Tibial nerve (tissue), 4 donors: ENCODE results near the gene RIPPLY3. TPM values are rescaled to one million over a fixed set of nuclear protein-coding genes. Genes with fewer than 3 reads are reported as not detected.
A peak's percentile ranks its signal among the peaks of the same experiment; 100 is the strongest.

ENCODE experiments used
- DNase-seq, 2 donors: peaks; one replicate each; pipeline ENCODE4 v3.0.0-alpha.2; 2019; ENCODE audit warnings: low spot score in 2 of 2
- H3K27ac ChIP-seq, 4 donors: fragments of 200-600 bp; sonication (generic) in 3 of 4; one replicate each; pipeline ENCODE4 v1.5.1; 2017 to 2019; ENCODE audit warnings: mild to moderate bottlenecking in 1 of 4
- H3K27me3 ChIP-seq, 2 donors: fragments of 200-600 bp; sonication (generic) in 1 of 2; one replicate each; pipeline versions ENCODE4 v1.5.1 to v1.6.0; 2017 to 2019
- H3K36me3 ChIP-seq, 3 donors: fragments of 200-600 bp; sonication (generic); one replicate each; pipeline ENCODE4 v1.5.1; 2018 to 2019
- H3K4me1 ChIP-seq, 4 donors: fragments of 200-600 bp; sonication (generic) in 3 of 4; one replicate each; pipeline ENCODE4 v1.5.1; 2017 to 2019
- H3K4me3 ChIP-seq, 4 donors: fragments of 200-600 bp; sonication (generic) in 3 of 4; one replicate each; pipeline ENCODE4 v1.5.1; 2017 to 2019; ENCODE audit warnings: mild to moderate bottlenecking in 1 of 4, moderate library complexity in 1 of 4
- H3K9me3 ChIP-seq, 4 donors: fragments of 200-600 bp; sonication (generic) in 3 of 4; one replicate each; pipeline ENCODE4 v1.5.1; 2017 to 2019
- CTCF ChIP-seq, 5 experiments: fragments of 200-600 bp in 3 of 5; fragments of 450-650 bp in 2 of 5; sonication (generic) in 3 of 5; IDR thresholded peaks; one replicate each; pipeline ENCODE4 v1.5.1; 2016 to 2019; ENCODE audit warnings: antibody characterized with exemption in 5 of 5, mild to moderate bottlenecking in 3 of 5, moderate library complexity in 2 of 5
- EP300 ChIP-seq, 2 donors: sonication (generic); formaldehyde crosslinking; IDR thresholded peaks; one replicate each; pipeline ENCODE4 v1.6.1; 2017; ENCODE audit warnings: antibody characterized with exemption in 2 of 2, mild to moderate bottlenecking in 1 of 2
- POLR2A ChIP-seq, 2 donors: fragments of 450-650 bp; IDR thresholded peaks; one replicate each; pipeline ENCODE4 v1.6.1; 2017; ENCODE audit warnings: antibody characterized with exemption in 2 of 2, mild to moderate bottlenecking in 2 of 2, moderate library complexity in 2 of 2
- WGBS, 2 donors: methylation state at CpG; one replicate each; pipeline ENCODE4 v1.1.5; 2018; 5-methylcytosine and 5-hydroxymethylcytosine counted together
- total RNA-seq, 4 donors: library from RNA; depleted of rRNA; stranded (reverse); fragments of >200 nt; gene quantifications; one replicate each; pipeline ENCODE4 v1.1.0, GENCODE V29; 2016

The RIPPLY3 gene
- total RNA-seq, 4 donors from 2014 or later = not detected

- no peak for TF ChIP-seq POLR2A (IDR thresholded peaks at IDR 0.05)
- no peak for TF ChIP-seq EP300 (IDR thresholded peaks at IDR 0.05)
- no peak for TF ChIP-seq CTCF (IDR thresholded peaks at IDR 0.05)
- no peak overlapping the region for H3K4me3 ChIP-seq
- peaks cover 0 to 10% (median 7%) of the 10 kb centered on the region in 4 donors for H3K4me1 ChIP-seq
- peaks cover 0 to under 1% (median 0%) of the 10 kb centered on the region in 3 donors for H3K36me3 ChIP-seq
- H3K9me3 ChIP-seq = no peaks in the 10 kb centered on the region
- no peak overlapping the region for H3K27ac ChIP-seq
- H3K27me3 ChIP-seq = no peaks in the 10 kb centered on the region
- WGBS, 2 donors = 68 to 75% methylated on average over 5 of the region's 5 CpGs
- DNase-seq = no peak
These were observed 52.7 kb downstream of the RIPPLY3 start for GRCh38 chr21:37059181-37059580.

GRCh38 chr21:37060296-37060695 is 53.8 kb downstream of the RIPPLY3 start:
- TF ChIP-seq POLR2A (IDR thresholded peaks at IDR 0.05) (no peak), EP300 (IDR thresholded peaks at IDR 0.05) (peak in 1 of 2 donors; percentile 61), CTCF (IDR thresholded peaks at IDR 0.05) (no peak)
- DNase-seq = peak; percentile 29 to 57
- peak overlapping the region in 2 of 4 donors; percentile 69 to 84 for H3K27ac ChIP-seq
- 50 to 56% methylated on average over 1 of the region's 1 CpG for WGBS, 2 donors
- peaks cover 0 to 10% (median 7%) of the 10 kb centered on the region in 4 donors for H3K4me1 ChIP-seq
- no peaks in the 10 kb centered on the region for H3K27me3 ChIP-seq
- H3K9me3 ChIP-seq = no peaks in the 10 kb centered on the region
- no peak overlapping the region for H3K4me3 ChIP-seq
- H3K36me3 ChIP-seq = peaks cover 0 to 11% (median 0%) of the 10 kb centered on the region in 3 donors

GRCh38 chr21:37061926-37062592 is 55.6 kb downstream of the RIPPLY3 start:
- 64 to 76% methylated on average over 7 of the region's 7 CpGs for WGBS, 2 donors

GRCh38 chr21:37062593-37062935 is 56.1 kb downstream of the RIPPLY3 start:
- Histone ChIP-seq H3K27ac (no peak overlapping the region), H3K27me3 (no peaks in the 10 kb centered on the region), H3K4me1 (peaks cover 0 to 10% (median 7%) of the 10 kb centered on the region in 4 donors), H3K4me3 (no peak overlapping the region), H3K9me3 (no peaks in the 10 kb centered on the region), H3K36me3 (peaks cover 0 to 30% (median 0%) of the 10 kb centered on the region in 3 donors)
- 74 to 77% methylated on average over 6 of the region's 6 CpGs for WGBS, 2 donors
- DNase-seq = no peak
- no peak for TF ChIP-seq EP300 (IDR thresholded peaks at IDR 0.05)
- TF ChIP-seq POLR2A (IDR thresholded peaks at IDR 0.05) = no peak
- TF ChIP-seq CTCF (IDR thresholded peaks at IDR 0.05) = no peak

More at GRCh38 chr21:37061926-37062592, 55.6 kb downstream of the RIPPLY3 start:
- Histone ChIP-seq H3K27ac (peak overlapping the region in 1 of 4 donors; percentile 84), H3K27me3 (no peaks in the 10 kb centered on the region), H3K36me3 (peaks cover 0 to 25% (median 0%) of the 10 kb centered on the region in 3 donors), H3K4me1 (peaks cover 0 to 10% (median 7%) of the 10 kb centered on the region in 4 donors), H3K9me3 (no peaks in the 10 kb centered on the region), H3K4me3 (no peak overlapping the region)
- no peak for DNase-seq
- peak in 1 of 2 donors; percentile 7 for TF ChIP-seq EP300 (IDR thresholded peaks at IDR 0.05)
- no peak for TF ChIP-seq CTCF (IDR thresholded peaks at IDR 0.05)
- no peak for TF ChIP-seq POLR2A (IDR thresholded peaks at IDR 0.05)

- no peak overlapping the region for H3K4me3 ChIP-seq
- no peaks in the 10 kb centered on the region for H3K27me3 ChIP-seq
- TF ChIP-seq EP300 (IDR thresholded peaks at IDR 0.05) (no peak), POLR2A (IDR thresholded peaks at IDR 0.05) (no peak), CTCF (IDR thresholded peaks at IDR 0.05) (no peak)
- DNase-seq = no peak
- no peak overlapping the region for H3K27ac ChIP-seq
- H3K36me3 ChIP-seq = peaks cover 0 to 39% (median 0%) of the 10 kb centered on the region in 3 donors
- no peaks in the 10 kb centered on the region for H3K9me3 ChIP-seq
- H3K4me1 ChIP-seq = peaks cover 0 to 10% (median 7%) of the 10 kb centered on the region in 4 donors
- 59 to 71% methylated on average over 1 of the region's 1 CpG for WGBS, 2 donors
These were observed 56.9 kb downstream of the RIPPLY3 start for GRCh38 chr21:37063433-37063832.
